Central memory CD4-positive, alpha-beta T cell (primary cell): ENCODE results near the gene SOX10.

Experiments used
- DNase-seq: peaks from one replicate; pipeline ENCODE4 v3.0.0; 2022
- total RNA-seq, 3 experiments: gene quantifications; one replicate each; lab custom pipeline; 2026; lab: John Stamatoyannopoulos, UW

SOX10 gene
- total RNA-seq, result 0 reads per million in 3 experiments

GRCh38 chr22:37983860-37984791 is at the start of gene SOX10:
SOX10 (minus strand) TSS chr22:37984555; CDS start chr22:37983784, 771 bp downstream.
- DNase-seq, result no peak

- DNase-seq, result no peak
Measured at GRCh38 chr22:38033522-38034277, 49.3 kb upstream of the SOX10 start.

GRCh38 chr22:38032681-38033521 is 48.5 kb upstream of the SOX10 start:
- DNase-seq, result no peak

GRCh38 chr22:38031491-38031890 is 47.1 kb upstream of the SOX10 start:
- no peak for DNase-seq

- no peak for DNase-seq
Measured at GRCh38 chr22:38030311-38031133, 46.2 kb upstream of the SOX10 start.

GRCh38 chr22:38029901-38030300 is 45.5 kb upstream of the SOX10 start:
- DNase-seq, result no peak

GRCh38 chr22:38029370-38029769 is 45.0 kb upstream of the SOX10 start:
- DNase-seq, result no peak

- no peak for DNase-seq
Measured at GRCh38 chr22:38028344-38029130, 44.2 kb upstream of the SOX10 start.

GRCh38 chr22:38027487-38027886 is 43.1 kb upstream of the SOX10 start:
- DNase-seq, result no peak

GRCh38 chr22:38026130-38027111 is 42.1 kb upstream of the SOX10 start:
- no peak for DNase-seq

GRCh38 chr22:38025514-38025913 is 41.2 kb upstream of the SOX10 start:
- no peak for DNase-seq

GRCh38 chr22:38023045-38023444 is 38.7 kb upstream of the SOX10 start:
- no peak for DNase-seq

- no peak for DNase-seq
Measured at GRCh38 chr22:38021206-38021605, 36.9 kb upstream of the SOX10 start.

GRCh38 chr22:38018938-38019827 is 34.8 kb upstream of the SOX10 start:
- no peak for DNase-seq

GRCh38 chr22:38017939-38018885 is 33.9 kb upstream of the SOX10 start:
- DNase-seq, result no peak

- no peak for DNase-seq
Measured at GRCh38 chr22:38017272-38017920, 33.0 kb upstream of the SOX10 start.
